NOMO-1 (cell line): ENCODE measurements around the gene GLCCI1.
A peak's percentile ranks its signal among the peaks of the same experiment; 100 is the strongest.
"Not testable (repeated sequence)": the region's sequence is repeated elsewhere in the genome, so short reads cannot be mapped to it uniquely, and the experiment has no call there.

Experiments used
- DNase-seq, 2 experiments: peaks; one replicate each; lab custom pipeline; 2025; ENCODE audit not compliant: unreplicated experiment in 2 of 2; lab: John Stamatoyannopoulos, UW

The GLCCI1 gene

GRCh38 chr7:8042796-8043535 is 74.4 kb downstream of the GLCCI1 start:
- DNase-seq = no peak

GRCh38 chr7:8044761-8045430 is 76.3 kb downstream of the GLCCI1 start:
- no peak for DNase-seq

GRCh38 chr7:8048067-8048466 is 79.5 kb downstream of the GLCCI1 start:
- DNase-seq = not testable (repeated sequence)

- no peak for DNase-seq
Observed at GRCh38 chr7:8051373-8051772, 82.8 kb downstream of the GLCCI1 start.

- DNase-seq = no peak
Observed at GRCh38 chr7:8051998-8052397, 83.4 kb downstream of the GLCCI1 start.

- no peak for DNase-seq
Observed at GRCh38 chr7:8052824-8053223, 84.2 kb downstream of the GLCCI1 start.

- DNase-seq = peak in 1 of 2 experiments; percentile 23
Observed at GRCh38 chr7:8056439-8056838, 87.8 kb downstream of the GLCCI1 start.

GRCh38 chr7:8057566-8057965 is 89.0 kb downstream of the GLCCI1 start:
- DNase-seq = no peak

- no peak for DNase-seq
Observed at GRCh38 chr7:8058322-8058721, 89.7 kb downstream of the GLCCI1 start.

- no peak for DNase-seq
Observed at GRCh38 chr7:8058852-8059251, 90.3 kb downstream of the GLCCI1 start.

- no peak for DNase-seq
Observed at GRCh38 chr7:8060241-8060640, 91.6 kb downstream of the GLCCI1 start.

- DNase-seq = not testable (repeated sequence)
Observed at GRCh38 chr7:8063300-8063699, 94.7 kb downstream of the GLCCI1 start.

- DNase-seq = no peak
Observed at GRCh38 chr7:8063706-8064297, 95.2 kb downstream of the GLCCI1 start.

GRCh38 chr7:8064828-8065227 is 96.2 kb downstream of the GLCCI1 start:
- DNase-seq = no peak

- no peak for DNase-seq
Observed at GRCh38 chr7:8065356-8065813, 96.8 kb downstream of the GLCCI1 start.

- no peak for DNase-seq
Observed at GRCh38 chr7:8068892-8069686, 100.5 kb downstream of the GLCCI1 start.

GRCh38 chr7:8070451-8071180 is 102.0 kb downstream of the GLCCI1 start:
- DNase-seq = no peak

- no peak for DNase-seq
Observed at GRCh38 chr7:8078418-8078817, 109.8 kb downstream of the GLCCI1 start.

- no peak for DNase-seq
Observed at GRCh38 chr7:8082762-8083161, 114.2 kb downstream of the GLCCI1 start.

GRCh38 chr7:8084836-8085235 is 116.2 kb downstream of the GLCCI1 start:
- DNase-seq = no peak
